Neural progenitor cell (in vitro differentiated cells): ENCODE data around the gene NUDT4.
"Not testable (repeated sequence)": the region's sequence is repeated elsewhere in the genome, so short reads cannot be mapped to it uniquely, and the experiment has no call there.

Experiments used
- EZH2 ChIP-seq: fragments of 200-600 bp; sonication (generic); IDR thresholded peaks from 2 replicates; pipeline ENCODE4 v1.6.1; 2017; ENCODE audit warnings: antibody characterized with exemption, mild to moderate bottlenecking, moderate library complexity
- TF ChIP-seq, protein P1 (sequence below): fragments of 200-600 bp; sonication (generic); IDR thresholded peaks from 2 replicates; pipeline ENCODE4 v1.5.1; 2017; ENCODE audit warnings: antibody characterized with exemption, mild to moderate bottlenecking

DNA sequence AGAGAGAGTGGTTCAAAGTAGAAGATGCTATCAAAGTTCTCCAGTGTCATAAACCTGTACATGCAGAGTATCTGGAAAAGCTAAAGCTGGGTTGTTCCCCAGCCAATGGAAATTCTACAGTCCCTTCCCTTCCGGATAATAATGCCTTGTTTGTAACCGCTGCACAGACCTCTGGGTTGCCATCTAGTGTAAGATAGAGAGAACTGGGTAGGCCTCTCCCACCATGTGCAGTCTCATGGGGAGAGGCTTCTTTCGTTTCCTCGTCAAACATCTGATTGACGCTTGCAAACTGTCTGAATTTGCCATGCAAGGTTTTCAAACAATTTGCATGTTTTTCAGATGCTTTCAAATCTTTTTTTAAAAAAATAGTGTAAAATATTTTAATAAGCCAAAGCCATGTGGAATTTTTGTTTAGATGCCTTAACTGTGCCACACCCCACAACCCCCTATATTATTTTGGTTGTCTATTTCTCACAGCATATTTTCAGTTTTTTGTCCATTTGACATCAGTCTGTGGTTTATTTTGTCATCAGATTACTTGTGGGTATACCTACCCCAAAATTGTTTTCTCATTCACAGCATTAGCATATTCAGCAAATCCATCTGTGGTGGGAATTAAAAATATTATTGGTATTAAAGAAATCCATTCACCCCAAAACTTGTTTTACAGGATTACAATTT lies 21.6 kb downstream of the NUDT4 start:
- TF ChIP-seq, protein P1, sequence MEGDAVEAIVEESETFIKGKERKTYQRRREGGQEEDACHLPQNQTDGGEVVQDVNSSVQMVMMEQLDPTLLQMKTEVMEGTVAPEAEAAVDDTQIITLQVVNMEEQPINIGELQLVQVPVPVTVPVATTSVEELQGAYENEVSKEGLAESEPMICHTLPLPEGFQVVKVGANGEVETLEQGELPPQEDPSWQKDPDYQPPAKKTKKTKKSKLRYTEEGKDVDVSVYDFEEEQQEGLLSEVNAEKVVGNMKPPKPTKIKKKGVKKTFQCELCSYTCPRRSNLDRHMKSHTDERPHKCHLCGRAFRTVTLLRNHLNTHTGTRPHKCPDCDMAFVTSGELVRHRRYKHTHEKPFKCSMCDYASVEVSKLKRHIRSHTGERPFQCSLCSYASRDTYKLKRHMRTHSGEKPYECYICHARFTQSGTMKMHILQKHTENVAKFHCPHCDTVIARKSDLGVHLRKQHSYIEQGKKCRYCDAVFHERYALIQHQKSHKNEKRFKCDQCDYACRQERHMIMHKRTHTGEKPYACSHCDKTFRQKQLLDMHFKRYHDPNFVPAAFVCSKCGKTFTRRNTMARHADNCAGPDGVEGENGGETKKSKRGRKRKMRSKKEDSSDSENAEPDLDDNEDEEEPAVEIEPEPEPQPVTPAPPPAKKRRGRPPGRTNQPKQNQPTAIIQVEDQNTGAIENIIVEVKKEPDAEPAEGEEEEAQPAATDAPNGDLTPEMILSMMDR: not testable (repeated sequence)
- not testable (repeated sequence) for TF ChIP-seq EZH2
